Upper lobe of left lung (tissue), 4 donors: Measurements from ENCODE around the gene HIBADH.

ENCODE experiments used
- CTCF ChIP-seq, 6 experiments: fragments of 450-650 bp in 4 of 6; fragments of 200-600 bp in 2 of 6; sonication (generic) in 2 of 6; IDR thresholded peaks; one replicate each; pipeline ENCODE4 v1.5.1; 2016 to 2019; ENCODE audit warnings: antibody characterized with exemption in 6 of 6
- POLR2AphosphoS5 ChIP-seq, 2 donors: sonication (generic); formaldehyde crosslinking; IDR thresholded peaks; one replicate each; pipeline ENCODE4 v1.5.1; 2017; ENCODE audit warnings: antibody characterized with exemption in 2 of 2

- no peak for TF ChIP-seq CTCF (IDR thresholded peaks at IDR 0.05)
- TF ChIP-seq POLR2AphosphoS5 (IDR thresholded peaks at IDR 0.05): no peak
Observed at GRCh38 chr7:27575613-27576012, 87.1 kb downstream of the HIBADH start.
